ENCODE measurements around the gene MLLT1. TPM values are rescaled to one million over a fixed set of nuclear protein-coding genes. Genes with fewer than 3 reads are reported as not detected.

MLLT1 gene
- total RNA-seq, 1 experiment from 2014 or later: 55.0 TPM

DNA sequence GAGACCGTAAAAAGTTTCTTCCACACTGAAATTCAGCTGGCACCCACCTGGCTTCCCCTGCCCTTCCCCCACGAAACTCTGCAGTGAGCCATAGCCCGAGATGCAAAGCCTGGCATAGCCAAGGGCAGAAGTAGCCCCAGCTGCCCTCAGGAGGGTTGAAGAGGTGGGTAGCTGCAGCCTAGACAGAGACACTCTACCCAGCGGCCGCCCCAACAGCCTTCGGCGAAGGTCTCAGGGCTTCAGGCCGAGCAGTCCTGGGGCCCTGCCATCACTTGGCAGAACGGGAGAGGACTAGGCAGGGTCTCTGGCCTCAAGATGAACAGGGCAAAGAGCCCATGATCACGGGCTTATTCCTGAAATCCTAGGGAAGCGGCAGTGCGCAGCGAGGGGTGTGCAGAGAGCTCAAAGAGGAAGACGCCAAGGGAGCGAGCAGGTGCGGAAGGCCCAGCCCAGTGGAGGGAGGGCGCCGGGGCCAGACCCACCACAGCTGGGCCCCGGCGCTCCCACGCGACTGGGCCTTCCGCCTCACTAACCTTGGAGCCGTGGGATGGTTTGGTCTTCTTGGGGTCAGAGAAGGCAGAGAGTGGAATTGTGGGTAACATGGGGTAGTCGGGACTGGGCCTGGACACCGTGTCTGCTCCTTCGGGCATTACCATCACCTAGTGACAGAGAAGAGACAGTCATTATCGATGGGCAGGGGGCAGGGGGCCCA lies 53.2 kb downstream of the MLLT1 start (continued):
- TF ChIP-seq, protein P1, sequence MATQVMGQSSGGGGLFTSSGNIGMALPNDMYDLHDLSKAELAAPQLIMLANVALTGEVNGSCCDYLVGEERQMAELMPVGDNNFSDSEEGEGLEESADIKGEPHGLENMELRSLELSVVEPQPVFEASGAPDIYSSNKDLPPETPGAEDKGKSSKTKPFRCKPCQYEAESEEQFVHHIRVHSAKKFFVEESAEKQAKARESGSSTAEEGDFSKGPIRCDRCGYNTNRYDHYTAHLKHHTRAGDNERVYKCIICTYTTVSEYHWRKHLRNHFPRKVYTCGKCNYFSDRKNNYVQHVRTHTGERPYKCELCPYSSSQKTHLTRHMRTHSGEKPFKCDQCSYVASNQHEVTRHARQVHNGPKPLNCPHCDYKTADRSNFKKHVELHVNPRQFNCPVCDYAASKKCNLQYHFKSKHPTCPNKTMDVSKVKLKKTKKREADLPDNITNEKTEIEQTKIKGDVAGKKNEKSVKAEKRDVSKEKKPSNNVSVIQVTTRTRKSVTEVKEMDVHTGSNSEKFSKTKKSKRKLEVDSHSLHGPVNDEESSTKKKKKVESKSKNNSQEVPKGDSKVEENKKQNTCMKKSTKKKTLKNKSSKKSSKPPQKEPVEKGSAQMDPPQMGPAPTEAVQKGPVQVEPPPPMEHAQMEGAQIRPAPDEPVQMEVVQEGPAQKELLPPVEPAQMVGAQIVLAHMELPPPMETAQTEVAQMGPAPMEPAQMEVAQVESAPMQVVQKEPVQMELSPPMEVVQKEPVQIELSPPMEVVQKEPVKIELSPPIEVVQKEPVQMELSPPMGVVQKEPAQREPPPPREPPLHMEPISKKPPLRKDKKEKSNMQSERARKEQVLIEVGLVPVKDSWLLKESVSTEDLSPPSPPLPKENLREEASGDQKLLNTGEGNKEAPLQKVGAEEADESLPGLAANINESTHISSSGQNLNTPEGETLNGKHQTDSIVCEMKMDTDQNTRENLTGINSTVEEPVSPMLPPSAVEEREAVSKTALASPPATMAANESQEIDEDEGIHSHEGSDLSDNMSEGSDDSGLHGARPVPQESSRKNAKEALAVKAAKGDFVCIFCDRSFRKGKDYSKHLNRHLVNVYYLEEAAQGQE (IDR thresholded peaks at IDR 0.05; ENCODE audit: low read depth): no peak

DNA sequence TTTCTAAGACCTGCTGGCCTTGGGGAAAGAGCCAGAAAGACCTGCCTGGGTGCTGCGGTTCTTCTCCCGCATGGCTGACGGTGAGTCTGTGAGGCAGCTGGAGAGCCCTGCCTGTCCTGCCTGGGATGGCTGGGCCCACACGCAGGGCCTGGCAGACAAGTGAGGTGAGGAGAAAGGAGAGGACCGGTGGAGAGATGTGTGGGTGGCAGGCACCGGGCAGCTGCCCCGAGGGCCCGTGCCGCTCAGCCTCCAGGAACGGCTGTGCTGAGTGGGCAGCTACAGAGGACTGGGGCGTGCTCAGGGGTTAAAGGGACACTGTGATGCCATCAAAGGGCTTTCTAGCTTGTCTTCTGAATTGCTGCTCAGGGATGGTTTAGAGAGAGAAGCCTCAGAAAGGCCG lies 53.8 kb downstream of the MLLT1 start:
- H3K27ac ChIP-seq (ENCODE audit: low read depth, low read length): no peak overlapping the region
- POLR2A ChIA-PET: no interaction called here
- H4K20me1 ChIP-seq (ENCODE audit: insufficient read depth): no peaks in the 10 kb centered on the region
- H3K4me1 ChIP-seq (ENCODE audit: control insufficient read depth in 1 of 2, insufficient read depth in 2 of 2, low read length in 2 of 2): peaks cover 0 to 11% of the 10 kb centered on the region in 2 experiments; a peak in 2 of 4 replicates
- no peaks in the 10 kb centered on the region for H3K27me3 ChIP-seq (ENCODE audit: insufficient read depth, low read length)
- H2AFZ ChIP-seq (ENCODE audit: low read depth, low read length, poor library complexity, severe bottlenecking): no peak overlapping the region
- no peaks in the 10 kb centered on the region for H3K9me3 ChIP-seq (ENCODE audit: control insufficient read depth in 1 of 2, insufficient read depth in 1 of 2, low read depth in 1 of 2, low read length in 2 of 2)
- RAD21 ChIA-PET (ENCODE audit: low non-redundant PET in 1 of 2, low total read pairs in 2 of 2, uncharacterized antibody in 2 of 2, unreplicated experiment in 2 of 2): no interaction called here
- TF ChIP-seq EZH2 (IDR thresholded peaks at IDR 0.05): no peak
- TF ChIP-seq EGR1 (IDR thresholded peaks at IDR 0.05; ENCODE audit: low read depth): no peak
- no peak for TF ChIP-seq SRF (IDR thresholded peaks at IDR 0.05; ENCODE audit: low read depth)
- no peak for TF ChIP-seq SP1 (IDR thresholded peaks at IDR 0.05; ENCODE audit: low read depth)
- TF ChIP-seq, protein P2, sequence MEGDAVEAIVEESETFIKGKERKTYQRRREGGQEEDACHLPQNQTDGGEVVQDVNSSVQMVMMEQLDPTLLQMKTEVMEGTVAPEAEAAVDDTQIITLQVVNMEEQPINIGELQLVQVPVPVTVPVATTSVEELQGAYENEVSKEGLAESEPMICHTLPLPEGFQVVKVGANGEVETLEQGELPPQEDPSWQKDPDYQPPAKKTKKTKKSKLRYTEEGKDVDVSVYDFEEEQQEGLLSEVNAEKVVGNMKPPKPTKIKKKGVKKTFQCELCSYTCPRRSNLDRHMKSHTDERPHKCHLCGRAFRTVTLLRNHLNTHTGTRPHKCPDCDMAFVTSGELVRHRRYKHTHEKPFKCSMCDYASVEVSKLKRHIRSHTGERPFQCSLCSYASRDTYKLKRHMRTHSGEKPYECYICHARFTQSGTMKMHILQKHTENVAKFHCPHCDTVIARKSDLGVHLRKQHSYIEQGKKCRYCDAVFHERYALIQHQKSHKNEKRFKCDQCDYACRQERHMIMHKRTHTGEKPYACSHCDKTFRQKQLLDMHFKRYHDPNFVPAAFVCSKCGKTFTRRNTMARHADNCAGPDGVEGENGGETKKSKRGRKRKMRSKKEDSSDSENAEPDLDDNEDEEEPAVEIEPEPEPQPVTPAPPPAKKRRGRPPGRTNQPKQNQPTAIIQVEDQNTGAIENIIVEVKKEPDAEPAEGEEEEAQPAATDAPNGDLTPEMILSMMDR (IDR thresholded peaks at IDR 0.05 in 2 of 3, conservative IDR thresholded peaks at IDR 0.05 in 1 of 3; ENCODE audit: borderline replicate concordance in 1 of 3, insufficient read depth in 1 of 3, low read depth in 2 of 3, low read length in 2 of 3): no peak
- TF ChIP-seq FOSL1 (IDR thresholded peaks at IDR 0.05; ENCODE audit: low read depth): no peak
- no peak for TF ChIP-seq JUND (IDR thresholded peaks at IDR 0.05)
- TF ChIP-seq CBX3 (IDR thresholded peaks at IDR 0.05; ENCODE audit: low read depth): no peak
- TF ChIP-seq EZH2phosphoT487 (IDR thresholded peaks at IDR 0.05; ENCODE audit: borderline replicate concordance): no peak
- TF ChIP-seq, protein P1 (IDR thresholded peaks at IDR 0.05; ENCODE audit: low read depth): no peak
- TF ChIP-seq, protein P3, sequence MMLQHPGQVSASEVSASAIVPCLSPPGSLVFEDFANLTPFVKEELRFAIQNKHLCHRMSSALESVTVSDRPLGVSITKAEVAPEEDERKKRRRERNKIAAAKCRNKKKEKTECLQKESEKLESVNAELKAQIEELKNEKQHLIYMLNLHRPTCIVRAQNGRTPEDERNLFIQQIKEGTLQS (IDR thresholded peaks at IDR 0.05): no peak
- TF ChIP-seq SIN3A (IDR thresholded peaks at IDR 0.05; ENCODE audit: low read depth): no peak
- no peak for TF ChIP-seq POLR2AphosphoS5 (IDR thresholded peaks at IDR 0.05; ENCODE audit: low read depth, low read length)
- no peak for TF ChIP-seq POLR2A (IDR thresholded peaks at IDR 0.05; ENCODE audit: borderline replicate concordance, extremely low read depth, insufficient read depth, insufficient read length)
- no peak for TF ChIP-seq ZNF274 (IDR thresholded peaks at IDR 0.05; ENCODE audit: low read depth, low read length)
- no peak overlapping the region for H3K9ac ChIP-seq (ENCODE audit: low read length)
- H3K36me3 ChIP-seq (ENCODE audit: control insufficient read depth in 1 of 2, insufficient read depth in 2 of 2, low read length in 2 of 2): peaks cover 0 to 2% of the 10 kb centered on the region in 2 experiments; a peak in 2 of 4 replicates
- CTCF ChIA-PET: no interaction called here
- no peak overlapping the region for H3K4me3 ChIP-seq (replicated peaks in 1 of 2; ENCODE audit: low read depth in 1 of 2, low read length in 2 of 2)
- no TSS peak for BruUV-seq (replicated peaks)
- H3K4me2 ChIP-seq (ENCODE audit: low read length): no peak overlapping the region
- H3K9me2 ChIP-seq (ENCODE audit: insufficient read depth): no peaks in the 10 kb centered on the region
- DNase-seq (ENCODE audit: low read depth, low spot score) (no peak), ATAC-seq (no peak)
- intact Hi-C loops (cut with micrococcal nuclease): no loop called here
- peaks cover 4% of the 10 kb centered on the region; the same call in 1 of the 2 replicates for H3K79me2 ChIP-seq (ENCODE audit: insufficient read depth, low read length)
